ENCODE results near the gene AQP2.

AQP2 gene

DNA sequence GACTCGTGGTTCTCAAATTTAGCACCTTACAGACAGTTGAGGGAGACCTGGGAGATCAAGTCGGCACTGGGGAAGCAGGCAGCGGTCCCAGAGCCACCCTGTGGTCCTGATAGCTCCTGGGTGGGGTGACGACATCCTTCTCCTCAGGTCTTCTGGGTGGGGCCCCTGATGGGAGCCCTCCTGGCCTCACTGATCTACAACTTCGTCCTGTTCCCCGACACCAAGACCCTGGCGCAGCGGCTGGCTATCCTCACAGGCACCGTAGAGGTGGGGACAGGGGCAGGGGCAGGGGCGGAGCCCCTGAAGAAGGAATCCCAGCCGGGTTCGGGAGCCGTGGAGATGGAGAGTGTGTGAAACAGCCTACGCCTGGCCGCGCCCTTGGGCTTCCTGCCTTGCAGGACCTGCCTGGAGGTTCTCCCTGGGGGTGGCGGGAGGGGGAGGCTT is 24.8 kb downstream of the AQP2 start:
- TF ChIP-seq, protein P1, sequence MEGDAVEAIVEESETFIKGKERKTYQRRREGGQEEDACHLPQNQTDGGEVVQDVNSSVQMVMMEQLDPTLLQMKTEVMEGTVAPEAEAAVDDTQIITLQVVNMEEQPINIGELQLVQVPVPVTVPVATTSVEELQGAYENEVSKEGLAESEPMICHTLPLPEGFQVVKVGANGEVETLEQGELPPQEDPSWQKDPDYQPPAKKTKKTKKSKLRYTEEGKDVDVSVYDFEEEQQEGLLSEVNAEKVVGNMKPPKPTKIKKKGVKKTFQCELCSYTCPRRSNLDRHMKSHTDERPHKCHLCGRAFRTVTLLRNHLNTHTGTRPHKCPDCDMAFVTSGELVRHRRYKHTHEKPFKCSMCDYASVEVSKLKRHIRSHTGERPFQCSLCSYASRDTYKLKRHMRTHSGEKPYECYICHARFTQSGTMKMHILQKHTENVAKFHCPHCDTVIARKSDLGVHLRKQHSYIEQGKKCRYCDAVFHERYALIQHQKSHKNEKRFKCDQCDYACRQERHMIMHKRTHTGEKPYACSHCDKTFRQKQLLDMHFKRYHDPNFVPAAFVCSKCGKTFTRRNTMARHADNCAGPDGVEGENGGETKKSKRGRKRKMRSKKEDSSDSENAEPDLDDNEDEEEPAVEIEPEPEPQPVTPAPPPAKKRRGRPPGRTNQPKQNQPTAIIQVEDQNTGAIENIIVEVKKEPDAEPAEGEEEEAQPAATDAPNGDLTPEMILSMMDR (conservative IDR thresholded peaks at IDR 0.05) = no peak
- no peak overlapping the region for H3K27ac ChIP-seq

DNA sequence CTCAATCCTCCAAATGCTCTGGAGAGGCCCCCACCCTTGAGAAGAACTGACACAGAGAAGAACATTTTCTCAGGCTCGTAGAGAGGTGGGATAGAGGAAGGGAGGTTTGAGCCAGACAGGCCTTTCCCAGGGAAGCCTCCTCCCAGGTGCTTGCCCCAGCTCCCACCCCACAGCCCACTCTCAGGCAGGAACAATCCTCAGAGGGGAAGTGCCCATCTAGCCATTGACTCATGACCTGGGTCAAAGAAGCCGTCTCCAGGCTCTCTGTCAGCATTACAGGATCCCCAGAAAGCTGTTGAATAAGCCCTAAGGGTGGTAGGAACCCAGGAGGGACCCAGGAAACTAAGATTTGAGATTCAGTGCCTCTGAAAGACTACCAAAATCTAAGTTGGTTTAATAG is 26.0 kb downstream of the AQP2 start:
- TF ChIP-seq, protein P1 (conservative IDR thresholded peaks at IDR 0.05) = no peak
- no peak overlapping the region for H3K27ac ChIP-seq

DNA sequence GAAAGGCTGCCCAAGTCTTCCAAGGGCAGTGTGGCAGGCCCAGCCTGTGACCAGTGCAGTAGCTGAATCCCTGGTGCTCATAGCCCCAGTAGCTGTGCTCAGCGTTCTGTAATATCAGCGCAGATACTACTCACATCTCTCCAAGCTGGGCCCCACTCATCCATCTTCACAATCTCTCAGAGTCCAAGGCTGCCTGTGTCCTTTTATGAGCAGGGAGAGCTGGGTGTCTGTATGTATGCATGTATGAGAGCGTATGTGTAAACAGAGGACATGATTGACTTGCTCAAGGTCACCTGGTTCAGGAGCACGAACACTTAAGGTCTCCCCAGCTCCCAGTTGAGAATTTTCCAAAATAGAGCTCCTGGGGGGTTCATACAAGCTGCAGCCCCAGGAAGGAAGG is 27.6 kb downstream of the AQP2 start:
- TF ChIP-seq, protein P1 (conservative IDR thresholded peaks at IDR 0.05) = no peak
- H3K27ac ChIP-seq = no peak overlapping the region

DNA sequence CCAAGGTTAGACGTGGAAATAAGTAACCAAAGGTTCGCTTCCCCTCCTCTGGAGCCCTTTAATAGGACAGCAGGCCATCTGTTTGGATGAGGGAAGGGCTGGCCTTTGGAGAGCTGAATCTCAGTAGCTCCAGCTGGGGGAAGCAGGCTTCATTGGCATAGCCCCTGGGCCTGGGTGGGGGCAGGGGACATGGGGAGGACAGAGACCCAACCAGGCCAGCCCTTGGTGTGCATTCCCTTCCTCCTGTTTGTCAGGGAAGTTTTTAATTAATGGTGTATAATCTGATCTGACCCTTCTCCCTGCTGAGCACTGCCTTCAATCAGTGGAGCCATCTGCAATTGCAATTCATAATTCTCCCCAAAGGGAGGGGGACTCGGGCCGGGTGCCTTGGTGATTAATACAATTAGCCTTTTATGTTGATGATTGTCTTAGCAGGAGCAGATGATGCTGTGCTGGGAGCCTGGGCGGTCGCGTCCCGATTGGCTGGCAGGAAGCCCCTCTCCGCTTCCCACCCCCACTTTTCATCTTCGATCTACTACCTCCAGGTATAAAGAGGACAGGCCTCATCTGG is 28.6 kb downstream of the AQP2 start:
- TF ChIP-seq, protein P1 (conservative IDR thresholded peaks at IDR 0.05) = no peak
- H3K27ac ChIP-seq = no peak overlapping the region

DNA sequence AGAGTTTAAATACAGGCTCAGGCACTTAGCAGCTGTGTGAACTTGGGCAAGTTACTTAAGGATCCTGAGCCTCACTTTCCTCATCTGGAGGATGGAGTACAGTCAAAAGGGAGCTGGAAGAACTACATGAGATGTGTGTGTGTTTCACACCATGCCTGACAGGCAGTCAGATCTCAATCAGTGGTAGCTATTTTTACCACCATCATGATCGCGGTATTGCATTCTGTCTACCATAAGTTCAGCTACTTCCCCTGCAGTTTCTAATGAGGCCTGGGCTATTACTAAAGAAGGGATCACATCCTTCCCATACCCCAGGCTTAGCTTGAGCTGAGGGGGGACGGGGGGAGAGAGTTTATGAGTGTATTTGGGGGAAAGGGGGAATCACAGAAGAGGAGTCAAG is 29.3 kb downstream of the AQP2 start:
- H3K27ac ChIP-seq = no peak overlapping the region
- TF ChIP-seq, protein P1 (conservative IDR thresholded peaks at IDR 0.05) = no peak

DNA sequence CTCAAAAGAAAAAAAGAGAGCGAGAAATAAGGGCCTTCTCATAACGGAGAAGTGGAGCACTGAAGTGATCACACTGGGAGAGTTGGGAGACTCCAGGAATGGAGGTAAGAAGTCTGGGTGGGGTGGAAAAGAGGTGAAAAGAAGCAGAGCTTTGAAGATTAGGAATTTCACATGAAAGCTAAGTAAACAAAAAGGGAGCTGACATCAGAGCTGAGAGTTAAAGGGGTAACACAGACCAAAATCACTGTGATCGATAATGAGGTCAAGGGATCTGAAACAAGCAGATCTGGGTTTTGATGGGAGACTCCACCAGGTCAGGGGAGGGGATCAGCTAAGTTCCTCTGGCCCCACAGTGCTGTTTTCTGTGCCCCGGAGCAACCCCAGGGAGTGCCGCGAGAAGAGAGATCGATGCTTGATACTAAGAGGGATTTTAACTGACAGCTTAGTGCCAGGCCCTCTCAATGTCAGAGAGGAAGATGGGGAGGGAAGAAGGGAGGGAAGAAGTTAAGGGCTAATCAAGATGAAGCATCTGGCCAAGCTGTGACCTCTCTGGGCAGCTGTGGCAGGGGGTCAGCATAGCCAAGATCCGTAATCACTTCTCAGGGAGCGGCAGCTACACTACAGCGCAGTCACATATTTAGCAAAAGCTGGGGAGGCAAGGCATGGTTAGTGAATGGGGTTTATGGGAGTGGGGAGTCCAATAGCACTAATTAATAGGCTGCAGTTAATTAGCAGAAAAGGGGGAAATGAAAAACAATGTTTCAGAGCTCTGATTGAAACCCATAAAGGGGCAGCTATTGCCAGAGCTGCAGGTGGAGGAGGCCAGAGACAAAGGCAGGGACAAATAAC is 30.2 kb downstream of the AQP2 start:
- no peak overlapping the region for H3K27ac ChIP-seq

More for the DNA sequence above, 30.2 kb downstream of the AQP2 start:
- TF ChIP-seq, protein P1 (conservative IDR thresholded peaks at IDR 0.05) = no peak

All from VCaP (cell line).